PC-9 (cell line): Measurements from ENCODE around the gene ANXA6. TPM values are rescaled to one million over a fixed set of nuclear protein-coding genes. Genes with fewer than 3 reads are reported as not detected.

Experiments
- BruUV-seq: library from RNA; stranded (reverse); fragments of 400-500 nt; replicated peaks from 2 replicates; lab custom pipeline; 2021; lab: Mats Ljungman, UMichigan
- CTCF ChIA-PET: fragments of 300-600 bp; sonication (Branson Sonifier 250); formaldehyde crosslinking; loops from one replicate; lab custom pipeline; 2022; ENCODE audit warnings: antibody characterized with exemption; lab: Charles Lee
- POLR2A ChIA-PET: fragments of 300-600 bp; sonication (Branson Sonifier 250); formaldehyde crosslinking; loops from one replicate; lab custom pipeline; 2022; ENCODE audit warnings: antibody characterized with exemption; ENCODE audit not compliant: unreplicated experiment; lab: Charles Lee
- DNase-seq, 2 experiments: peaks; one replicate each; pipeline versions ENCODE4 v3.0.0 to v3.0.0-alpha.2; 2015 to 2022; ENCODE audit warnings: mixed read lengths in 1 of 2
- H2AFZ ChIP-seq: fragments of 200-600 bp; sonication (generic); 2 replicates; pipeline ENCODE4 v1.8.1; 2017; ENCODE audit warnings: antibody characterized with exemption
- H3F3A ChIP-seq: fragments of 200-600 bp; sonication (generic); 2 replicates; pipeline ENCODE4 v1.8.1; 2017; ENCODE audit warnings: antibody characterized with exemption, mild to moderate bottlenecking, low read depth; ENCODE audit not compliant: insufficient read depth
- H3K27ac ChIP-seq: fragments of 200-600 bp; sonication (generic); 2 replicates; pipeline ENCODE4 v1.6.1; 2016; ENCODE audit warnings: mixed run types
- H3K27me3 ChIP-seq: fragments of 200-600 bp; sonication (generic); 2 replicates; pipeline ENCODE4 v1.6.1; 2016; ENCODE audit warnings: low read depth, mixed run types; ENCODE audit not compliant: insufficient read depth
- H3K36me3 ChIP-seq: fragments of 200-600 bp; sonication (generic); 2 replicates; pipeline ENCODE4 v1.6.1; 2016; ENCODE audit warnings: low read depth, mixed run types
- H3K4me1 ChIP-seq: fragments of 200-600 bp; sonication (generic); replicated peaks from 2 replicates; pipeline ENCODE4 v1.6.1; 2016; ENCODE audit warnings: mixed run types; ENCODE audit not compliant: insufficient read depth
- H3K4me2 ChIP-seq: fragments of 200-600 bp; sonication (generic); 2 replicates; pipeline ENCODE4 v1.6.1; 2017; ENCODE audit warnings: mixed run types
- H3K4me3 ChIP-seq: fragments of 200-600 bp; sonication (generic); 2 replicates; pipeline ENCODE4 v1.6.1; 2016; ENCODE audit warnings: mixed run types
- H3K79me2 ChIP-seq: fragments of 200-600 bp; sonication (generic); 2 replicates; pipeline ENCODE4 v1.6.1; 2017; ENCODE audit warnings: low read depth, mixed run types
- H3K9me2 ChIP-seq: fragments of 200-600 bp; sonication (generic); 2 replicates; pipeline ENCODE4 v1.8.1; 2017; ENCODE audit warnings: mild to moderate bottlenecking; ENCODE audit not compliant: insufficient read depth
- H3K9me3 ChIP-seq: fragments of 200-600 bp; sonication (generic); 2 replicates; pipeline ENCODE4 v1.8.1; 2016; ENCODE audit warnings: low read depth; ENCODE audit not compliant: insufficient read depth
- H4K20me1 ChIP-seq: fragments of 200-600 bp; sonication (generic); 2 replicates; pipeline ENCODE4 v1.8.1; 2017; ENCODE audit not compliant: insufficient read depth
- EZH2 ChIP-seq: fragments of 200-600 bp; sonication (generic); IDR thresholded peaks from 2 replicates; pipeline ENCODE4 v1.8.0; 2017; ENCODE audit warnings: antibody characterized with exemption, low read depth
- intact Hi-C: fragments of 100-400 bp; cut with micrococcal nuclease; formaldehyde crosslinking; loops from one replicate; pipeline ENCODE4 v1.10.0; 2022; ENCODE audit not compliant: unreplicated experiment
- total RNA-seq: library from RNA; stranded (reverse); gene quantifications from 2 replicates; pipeline ENCODE4 v1.2.3, GENCODE V29; 2021
- TF ChIP-seq, protein P1 (sequence below): fragments of 200-600 bp; sonication (generic); conservative IDR thresholded peaks from 2 replicates; pipeline ENCODE4 v1.6.1; 2017; ENCODE audit warnings: mixed run types, antibody characterized with exemption, mild to moderate bottlenecking, moderate library complexity

ANXA6 gene
- total RNA-seq, 1 experiment from 2014 or later, result 22.4 TPM

DNA sequence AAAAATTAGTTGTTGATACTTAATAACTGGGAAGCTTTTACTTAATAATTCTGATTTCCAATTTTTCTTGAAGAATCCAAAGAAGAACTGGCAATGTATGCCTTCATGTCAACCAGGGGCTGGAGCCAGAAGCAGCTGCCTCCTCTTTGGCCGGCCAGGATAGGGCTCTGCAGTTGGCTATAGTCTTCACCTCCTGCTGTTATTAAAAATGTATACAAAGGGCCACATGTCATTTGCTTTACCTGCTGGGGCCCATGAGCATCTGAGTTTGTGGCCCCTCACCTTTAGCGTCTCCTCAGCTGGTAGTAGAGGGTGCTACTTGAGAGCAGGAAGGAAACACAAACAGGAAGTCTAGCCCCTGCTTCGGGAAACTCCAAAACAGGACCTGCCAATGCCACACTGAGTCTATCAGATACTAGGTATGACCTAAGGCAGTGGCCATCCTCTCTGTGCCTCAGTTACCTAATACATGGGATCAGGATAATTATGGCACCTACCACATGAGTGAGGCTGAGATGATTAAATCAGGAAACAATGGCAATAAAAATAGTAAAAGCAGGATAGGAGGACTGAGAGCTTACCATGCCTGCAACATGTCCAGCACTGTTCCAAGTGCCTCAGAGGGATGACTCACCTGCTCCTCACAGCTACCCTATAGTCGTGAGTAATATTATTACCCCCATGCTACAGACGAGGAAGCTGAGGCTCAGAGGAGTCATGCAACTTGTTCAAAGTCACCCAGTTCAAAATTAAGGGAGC, 45.0 kb upstream of the ANXA6 start:
- Histone ChIP-seq H3K4me1 (no peaks in the 10 kb centered on the region), H3K27me3 (no peaks in the 10 kb centered on the region), H3K9me2 (no peaks in the 10 kb centered on the region), H3K27ac (no peak overlapping the region), H3K4me2 (no peak overlapping the region), H3K36me3 (no peaks in the 10 kb centered on the region), H3K79me2 (no peaks in the 10 kb centered on the region), H3K4me3 (no peak overlapping the region), H3F3A (no peaks in the 10 kb centered on the region), H3K9me3 (no peaks in the 10 kb centered on the region), H2AFZ (no peak overlapping the region), H4K20me1 (no peaks in the 10 kb centered on the region)
- intact Hi-C loops, result no loop called here
- POLR2A ChIA-PET, result no interaction called here
- TF ChIP-seq, protein P1, sequence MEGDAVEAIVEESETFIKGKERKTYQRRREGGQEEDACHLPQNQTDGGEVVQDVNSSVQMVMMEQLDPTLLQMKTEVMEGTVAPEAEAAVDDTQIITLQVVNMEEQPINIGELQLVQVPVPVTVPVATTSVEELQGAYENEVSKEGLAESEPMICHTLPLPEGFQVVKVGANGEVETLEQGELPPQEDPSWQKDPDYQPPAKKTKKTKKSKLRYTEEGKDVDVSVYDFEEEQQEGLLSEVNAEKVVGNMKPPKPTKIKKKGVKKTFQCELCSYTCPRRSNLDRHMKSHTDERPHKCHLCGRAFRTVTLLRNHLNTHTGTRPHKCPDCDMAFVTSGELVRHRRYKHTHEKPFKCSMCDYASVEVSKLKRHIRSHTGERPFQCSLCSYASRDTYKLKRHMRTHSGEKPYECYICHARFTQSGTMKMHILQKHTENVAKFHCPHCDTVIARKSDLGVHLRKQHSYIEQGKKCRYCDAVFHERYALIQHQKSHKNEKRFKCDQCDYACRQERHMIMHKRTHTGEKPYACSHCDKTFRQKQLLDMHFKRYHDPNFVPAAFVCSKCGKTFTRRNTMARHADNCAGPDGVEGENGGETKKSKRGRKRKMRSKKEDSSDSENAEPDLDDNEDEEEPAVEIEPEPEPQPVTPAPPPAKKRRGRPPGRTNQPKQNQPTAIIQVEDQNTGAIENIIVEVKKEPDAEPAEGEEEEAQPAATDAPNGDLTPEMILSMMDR, result no peak
- no peak for TF ChIP-seq EZH2
- CTCF ChIA-PET, result no interaction called here
- no peak for DNase-seq
- no TSS peak for BruUV-seq

GRCh38 chr5:151200913-151201595, 43.5 kb upstream of the ANXA6 start:
- TF ChIP-seq, protein P1, result no peak
- TF ChIP-seq EZH2, result no peak
- ChIA-PET POLR2A (no interaction called here), CTCF (no interaction called here)
- Histone ChIP-seq H3K9me3 (no peaks in the 10 kb centered on the region), H3K4me2 (no peak overlapping the region), H2AFZ (no peak overlapping the region), H3K9me2 (no peaks in the 10 kb centered on the region), H3K4me3 (no peak overlapping the region), H3K27me3 (no peaks in the 10 kb centered on the region), H4K20me1 (no peaks in the 10 kb centered on the region), H3K36me3 (no peaks in the 10 kb centered on the region), H3K27ac (no peak overlapping the region), H3F3A (no peaks in the 10 kb centered on the region), H3K79me2 (no peaks in the 10 kb centered on the region), H3K4me1 (no peaks in the 10 kb centered on the region)
- intact Hi-C loops, result no loop called here
- no TSS peak for BruUV-seq
- no peak for DNase-seq

DNA sequence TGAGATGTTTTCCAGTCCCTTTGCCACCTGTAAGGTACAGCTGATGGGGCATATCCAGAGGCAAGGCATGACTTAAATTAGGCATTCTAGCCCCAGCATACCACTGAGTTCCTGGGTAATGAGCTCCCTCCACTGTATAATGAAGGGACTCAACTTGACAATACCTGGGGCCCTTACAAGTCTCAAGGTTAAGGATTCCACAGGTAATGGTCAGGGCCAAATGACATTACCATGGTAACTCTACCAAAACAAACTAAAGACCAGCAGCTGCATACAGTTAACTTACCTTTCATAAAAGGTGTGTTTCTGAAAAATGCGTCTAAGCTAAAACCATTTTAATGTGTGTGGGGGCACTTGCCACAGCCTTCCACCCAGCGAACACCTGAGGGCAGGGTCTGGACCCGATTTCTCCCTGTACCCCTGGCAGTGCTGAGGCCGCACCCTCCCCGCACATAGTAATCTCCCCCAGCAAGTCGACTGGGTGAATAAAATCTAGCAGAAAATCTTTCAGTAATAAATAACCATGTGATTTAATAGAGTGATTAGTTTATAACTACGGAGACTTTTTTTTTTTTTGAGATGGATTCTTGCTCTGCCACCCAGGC, 42.1 kb upstream of the ANXA6 start:
- no peaks in the 10 kb centered on the region for H3K79me2 ChIP-seq
- ChIA-PET CTCF (no interaction called here), POLR2A (interaction anchor here (0.5 kb wide), 1 partner anchor 276 kb away, joined by 3 read pairs; no protein-coding TSS in a partner anchor)
- H3K27ac ChIP-seq, result no peak overlapping the region
- no peaks in the 10 kb centered on the region for H3K36me3 ChIP-seq
- H3K4me2 ChIP-seq, result no peak overlapping the region
- H2AFZ ChIP-seq, result no peak overlapping the region
- TF ChIP-seq, protein P1, result no peak
- TF ChIP-seq EZH2, result no peak
- no peaks in the 10 kb centered on the region for H3K27me3 ChIP-seq
- no peaks in the 10 kb centered on the region for H3K9me3 ChIP-seq
- H3K9me2 ChIP-seq, result no peaks in the 10 kb centered on the region
- no peaks in the 10 kb centered on the region for H3F3A ChIP-seq
- no peak for DNase-seq
- H3K4me3 ChIP-seq, result no peak overlapping the region
- 0 out of 2 replicates have a peak, but pooled peaks cover 4% of the 10 kb centered on the region for H3K4me1 ChIP-seq
- intact Hi-C loops, result no loop called here
- BruUV-seq, result no TSS peak
- no peaks in the 10 kb centered on the region for H4K20me1 ChIP-seq
